Upper lobe of left lung (tissue), 6 donors: Measurements from ENCODE around the gene NAA15. TPM values are rescaled to one million over a fixed set of nuclear protein-coding genes. Genes with fewer than 3 reads are reported as not detected.
"Not testable (repeated sequence)": the region's sequence is repeated elsewhere in the genome, so short reads cannot be mapped to it uniquely, and the experiment has no call there.

ENCODE experiments used
- ATAC-seq, 2 donors: fragments of 200-7000 bp; cut with Tn5 transposase; one replicate each; pipeline ENCODE4 v1.9.1; 2022; ENCODE audit warnings: mild to moderate bottlenecking in 2 of 2, moderate library complexity in 2 of 2; ENCODE audit not compliant: low FRiP score in 2 of 2
- DNase-seq, 2 donors: peaks; one replicate each; pipeline ENCODE4 v3.0.0-alpha.2; 2019 to 2020
- H3K27ac ChIP-seq, 4 donors: fragments of 200-600 bp; sonication (generic); one replicate each; pipeline ENCODE4 v1.5.1; 2016 to 2019
- H3K27me3 ChIP-seq, 4 donors: fragments of 200-600 bp; sonication (generic); one replicate each; pipeline ENCODE4 v1.5.1; 2017 to 2019
- H3K36me3 ChIP-seq, 4 donors: fragments of 200-600 bp; sonication (generic); one replicate each; pipeline ENCODE4 v1.5.1; 2016 to 2019
- H3K4me1 ChIP-seq, 4 donors: fragments of 200-600 bp; sonication (generic); one replicate each; pipeline ENCODE4 v1.5.1; 2018 to 2019
- H3K4me3 ChIP-seq, 4 donors: fragments of 200-600 bp; sonication (generic); one replicate each; pipeline ENCODE4 v1.5.1; 2017 to 2019; ENCODE audit warnings: mild to moderate bottlenecking in 2 of 4, moderate library complexity in 1 of 4
- H3K9me3 ChIP-seq, 4 donors: fragments of 200-600 bp; sonication (generic); one replicate each; pipeline ENCODE4 v1.5.1; 2018 to 2019
- CTCF ChIP-seq, 6 experiments: fragments of 450-650 bp in 4 of 6; fragments of 200-600 bp in 2 of 6; sonication (generic) in 2 of 6; IDR thresholded peaks; one replicate each; pipeline ENCODE4 v1.5.1; 2016 to 2019; ENCODE audit warnings: antibody characterized with exemption in 6 of 6
- EP300 ChIP-seq, 4 donors: sonication (generic); formaldehyde crosslinking; IDR thresholded peaks; one replicate each; pipeline ENCODE4 v1.5.1; 2017; ENCODE audit warnings: antibody characterized with exemption in 4 of 4, control low read depth in 2 of 4
- POLR2A ChIP-seq, 4 donors: fragments of 450-650 bp; IDR thresholded peaks; one replicate each; pipeline ENCODE4 v1.5.1; 2016 to 2017; ENCODE audit warnings: antibody characterized with exemption in 4 of 4, mild to moderate bottlenecking in 2 of 4
- POLR2AphosphoS5 ChIP-seq, 2 donors: sonication (generic); formaldehyde crosslinking; IDR thresholded peaks; one replicate each; pipeline ENCODE4 v1.5.1; 2017; ENCODE audit warnings: antibody characterized with exemption in 2 of 2
- WGBS, 2 donors: methylation state at CpG; one replicate each; pipeline ENCODE4 v1.1.5; 2017 to 2018; 5-methylcytosine and 5-hydroxymethylcytosine counted together
- total RNA-seq, 6 donors: library from RNA; depleted of rRNA in 4 of 6; stranded (reverse); fragments of >200 nt in 4 of 6; gene quantifications; one replicate each; pipeline versions ENCODE4 v1.1.0 to v1.2.1, GENCODE V29; 2016 to 2021
- donor health status: DM: no; HTN: no; CAD: no; lungs with moderate emphysema.
- donor health status: DM: no; HTN: yes; CAD: no; lungs with severe emphysema.

The NAA15 gene
- total RNA-seq, 6 donors from 2014 or later: 11.0 to 37.7 (median 31.3) TPM

- peaks cover 29 to 41% (median 36%) of the 10 kb centered on the region in 4 donors for H3K4me1 ChIP-seq
- no peaks in the 10 kb centered on the region for H3K27me3 ChIP-seq
- whole genome bisulfite sequencing, 2 donors: 90 to 98% methylated on average over 4 of the region's 4 CpGs
- TF ChIP-seq POLR2AphosphoS5 (IDR thresholded peaks at IDR 0.05) (no peak), CTCF (IDR thresholded peaks at IDR 0.05) (no peak), EP300 (IDR thresholded peaks at IDR 0.05) (no peak), POLR2A (IDR thresholded peaks at IDR 0.05) (no peak)
- no peak overlapping the region for H3K27ac ChIP-seq
- ATAC-seq (no peak), DNase-seq (no peak)
- no peaks in the 10 kb centered on the region for H3K36me3 ChIP-seq
- H3K4me3 ChIP-seq: no peak overlapping the region
- H3K9me3 ChIP-seq: no peaks in the 10 kb centered on the region
These were observed 12.9 kb downstream of the NAA15 start for GRCh38 chr4:139314047-139314800.

- Histone ChIP-seq H3K9me3 (no peaks in the 10 kb centered on the region), H3K4me1 (peaks cover 29 to 41% (median 36%) of the 10 kb centered on the region in 4 donors), H3K27me3 (no peaks in the 10 kb centered on the region), H3K36me3 (no peaks in the 10 kb centered on the region), H3K4me3 (no peak overlapping the region), H3K27ac (no peak overlapping the region)
- ATAC-seq (no peak), DNase-seq (no peak)
- WGBS, 2 donors: 91 to 93% methylated on average over 13 of the region's 13 CpGs
- TF ChIP-seq EP300 (IDR thresholded peaks at IDR 0.05): no peak
- TF ChIP-seq POLR2AphosphoS5 (IDR thresholded peaks at IDR 0.05): no peak
- no peak for TF ChIP-seq CTCF (IDR thresholded peaks at IDR 0.05)
- TF ChIP-seq POLR2A (IDR thresholded peaks at IDR 0.05): no peak
These were observed 13.9 kb downstream of the NAA15 start for GRCh38 chr4:139315221-139315675.

- Histone ChIP-seq H3K27me3 (no peaks in the 10 kb centered on the region), H3K4me1 (peaks cover 28 to 33% (median 30%) of the 10 kb centered on the region in 4 donors), H3K9me3 (no peaks in the 10 kb centered on the region), H3K4me3 (no peak overlapping the region), H3K36me3 (no peaks in the 10 kb centered on the region), H3K27ac (no peak overlapping the region)
- ATAC-seq: no peak
- 98 to 100% methylated on average over 2 of the region's 2 CpGs for WGBS, 2 donors
- TF ChIP-seq POLR2AphosphoS5 (IDR thresholded peaks at IDR 0.05) (no peak), EP300 (IDR thresholded peaks at IDR 0.05) (no peak), CTCF (IDR thresholded peaks at IDR 0.05) (no peak), POLR2A (IDR thresholded peaks at IDR 0.05) (no peak)
- DNase-seq: no peak
These were observed 15.4 kb downstream of the NAA15 start for GRCh38 chr4:139316733-139317132.

GRCh38 chr4:139317635-139318034, 16.3 kb downstream of the NAA15 start:
- Histone ChIP-seq H3K4me3 (no peak overlapping the region), H3K27me3 (no peaks in the 10 kb centered on the region), H3K9me3 (no peaks in the 10 kb centered on the region), H3K4me1 (peaks cover 19 to 25% (median 23%) of the 10 kb centered on the region in 4 donors), H3K36me3 (no peaks in the 10 kb centered on the region), H3K27ac (no peak overlapping the region)
- ATAC-seq (no peak), DNase-seq (no peak)
- TF ChIP-seq EP300 (IDR thresholded peaks at IDR 0.05): no peak
- no peak for TF ChIP-seq POLR2AphosphoS5 (IDR thresholded peaks at IDR 0.05)
- no peak for TF ChIP-seq POLR2A (IDR thresholded peaks at IDR 0.05)

GRCh38 chr4:139319571-139319970, 18.3 kb downstream of the NAA15 start:
- H3K27ac ChIP-seq: no peak overlapping the region
- no peak for DNase-seq
- no peak overlapping the region for H3K4me3 ChIP-seq
- TF ChIP-seq POLR2A (IDR thresholded peaks at IDR 0.05): no peak
- TF ChIP-seq EP300 (IDR thresholded peaks at IDR 0.05): no peak
- no peak for TF ChIP-seq POLR2AphosphoS5 (IDR thresholded peaks at IDR 0.05)
- no peak for TF ChIP-seq CTCF (IDR thresholded peaks at IDR 0.05)
- H3K9me3 ChIP-seq: no peaks in the 10 kb centered on the region
- no peaks in the 10 kb centered on the region for H3K36me3 ChIP-seq
- 94 to 100% methylated on average over 1 of the region's 1 CpG for WGBS, 2 donors
- no peaks in the 10 kb centered on the region for H3K27me3 ChIP-seq
- H3K4me1 ChIP-seq: peaks cover 11 to 21% (median 15%) of the 10 kb centered on the region in 4 donors
- ATAC-seq: no peak

GRCh38 chr4:139322070-139322469, 20.8 kb downstream of the NAA15 start:
- WGBS, 2 donors: 41 to 56% methylated on average over 1 of the region's 1 CpG
- H3K9me3 ChIP-seq: not testable (repeated sequence)

GRCh38 chr4:139322541-139322940, 21.2 kb downstream of the NAA15 start:
- H3K27ac ChIP-seq, H3K9me3 ChIP-seq, H3K4me3 ChIP-seq, H3K36me3 ChIP-seq, DNase-seq, ATAC-seq, H3K27me3 ChIP-seq: not testable (repeated sequence)
- WGBS, 2 donors: 95 to 98% methylated on average over 6 of the region's 6 CpGs
- H3K4me1 ChIP-seq: peaks cover 6 to 29% (median 11%) of the 10 kb centered on the region in 4 donors

More at GRCh38 chr4:139322070-139322469, 20.8 kb downstream of the NAA15 start:
- not testable (repeated sequence) for ATAC-seq, H3K4me3 ChIP-seq, H3K36me3 ChIP-seq, H3K27me3 ChIP-seq, H3K27ac ChIP-seq, DNase-seq
- H3K4me1 ChIP-seq: peaks cover 6 to 29% (median 11%) of the 10 kb centered on the region in 4 donors
